GM21390 (cell line): ENCODE data around the gene DDX49.
"Not testable (repeated sequence)": the region's sequence is repeated elsewhere in the genome, so short reads cannot be mapped to it uniquely, and the experiment has no call there.

Experiments
- ATAC-seq: cut with Tn5 transposase; IDR thresholded peaks from one replicate; pipeline ENCODE4 v1.9.1; 2021; ENCODE audit not compliant: unreplicated experiment

The DDX49 gene

GRCh38 chr19:18910010-18910409, 9.5 kb upstream of the DDX49 start:
- no peak for ATAC-seq

- no peak for ATAC-seq
Observed at GRCh38 chr19:18910801-18911436, 8.6 kb upstream of the DDX49 start.

- ATAC-seq: no peak
Observed at GRCh38 chr19:18912933-18913332, 6.6 kb upstream of the DDX49 start.

- no peak for ATAC-seq
Observed at GRCh38 chr19:18913466-18913865, 6.0 kb upstream of the DDX49 start.

- no peak for ATAC-seq
Observed at GRCh38 chr19:18915639-18916038, 3.9 kb upstream of the DDX49 start.

- ATAC-seq: not testable (repeated sequence)
Observed at GRCh38 chr19:18917593-18917992, 1.9 kb upstream of the DDX49 start.

- ATAC-seq: no peak
Observed at GRCh38 chr19:18919900-18920214, 342 bp downstream of the DDX49 start.

- ATAC-seq: no peak
Observed at GRCh38 chr19:18920400-18920799, 885 bp downstream of the DDX49 start.

- ATAC-seq: no peak
Observed at GRCh38 chr19:18921593-18921992, 2.1 kb downstream of the DDX49 start.

GRCh38 chr19:18922228-18922985, 2.9 kb downstream of the DDX49 start:
- no peak for ATAC-seq

- ATAC-seq: no peak
Observed at GRCh38 chr19:18924684-18925213, 5.2 kb downstream of the DDX49 start.

- no peak for ATAC-seq
Observed at GRCh38 chr19:18928018-18928805, 8.7 kb downstream of the DDX49 start.

- no peak for ATAC-seq
Observed at GRCh38 chr19:18929311-18929710, 9.8 kb downstream of the DDX49 start.

- ATAC-seq: no peak
Observed at GRCh38 chr19:18931316-18932162, 12.0 kb downstream of the DDX49 start.

- no peak for ATAC-seq
Observed at GRCh38 chr19:18932216-18932841, 12.8 kb downstream of the DDX49 start.

GRCh38 chr19:18933297-18933696, 13.8 kb downstream of the DDX49 start:
- ATAC-seq: no peak

GRCh38 chr19:18939163-18939562, 19.6 kb downstream of the DDX49 start:
- no peak for ATAC-seq

GRCh38 chr19:18939922-18940768, 20.6 kb downstream of the DDX49 start:
- ATAC-seq: no peak

- ATAC-seq: no peak
Observed at GRCh38 chr19:18940769-18941627, 21.5 kb downstream of the DDX49 start, which contains the start of gene HOMER3. Gene HOMER3, minus strand, starts transcription at chr19:18941217. Its CDS starts 2,235 bp downstream, at chr19:18938982.
